SH-SY5Y (cell line): ENCODE data around the gene MED9.

Experiments
- GATA2 ChIP-seq: IDR thresholded peaks from 2 replicates; pipeline ENCODE4 v1.6.1; 2011; ENCODE audit warnings: mild to moderate bottlenecking, low read depth, low read length
- GATA3 ChIP-seq: IDR thresholded peaks from 2 replicates; pipeline ENCODE4 v1.6.1; 2011; ENCODE audit warnings: low read depth, mild to moderate bottlenecking, low read length, moderate library complexity

MED9 gene

GRCh38 chr17:17446666-17447155 is 30.1 kb upstream of the MED9 start:
- TF ChIP-seq GATA3 (no peak), GATA2 (no peak)

- TF ChIP-seq GATA2 (no peak), GATA3 (no peak)
Measured at GRCh38 chr17:17447264-17447663, 29.5 kb upstream of the MED9 start.

- no peak for TF ChIP-seq GATA3
- TF ChIP-seq GATA2 = no peak
Measured at GRCh38 chr17:17448076-17448475, 28.7 kb upstream of the MED9 start.

DNA sequence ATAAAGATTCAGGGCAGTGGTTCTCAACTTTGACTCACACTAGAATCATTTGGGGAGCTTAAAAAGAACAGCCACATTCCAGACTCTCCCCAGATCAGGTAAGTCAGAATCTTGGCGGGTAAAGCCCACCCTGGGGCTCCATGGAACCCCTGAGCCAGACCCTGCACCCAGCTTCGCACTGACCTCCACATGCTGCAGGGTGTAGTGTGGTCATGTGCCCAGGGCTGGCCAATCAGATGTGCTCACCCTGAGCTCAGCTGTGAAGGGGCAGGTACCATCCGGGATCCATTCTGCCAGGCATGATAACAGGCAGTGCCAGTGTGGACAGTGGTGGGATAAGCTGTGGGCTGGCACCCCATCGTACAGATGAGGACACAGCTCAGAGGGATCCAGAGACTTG is 28.1 kb upstream of the MED9 start:
- no peak for TF ChIP-seq GATA2
- TF ChIP-seq GATA3 = no peak

GRCh38 chr17:17453088-17453487 is 23.7 kb upstream of the MED9 start:
- TF ChIP-seq GATA2 (no peak), GATA3 (no peak)

GRCh38 chr17:17454276-17454675 is 22.5 kb upstream of the MED9 start:
- TF ChIP-seq GATA3 (no peak), GATA2 (no peak)

DNA sequence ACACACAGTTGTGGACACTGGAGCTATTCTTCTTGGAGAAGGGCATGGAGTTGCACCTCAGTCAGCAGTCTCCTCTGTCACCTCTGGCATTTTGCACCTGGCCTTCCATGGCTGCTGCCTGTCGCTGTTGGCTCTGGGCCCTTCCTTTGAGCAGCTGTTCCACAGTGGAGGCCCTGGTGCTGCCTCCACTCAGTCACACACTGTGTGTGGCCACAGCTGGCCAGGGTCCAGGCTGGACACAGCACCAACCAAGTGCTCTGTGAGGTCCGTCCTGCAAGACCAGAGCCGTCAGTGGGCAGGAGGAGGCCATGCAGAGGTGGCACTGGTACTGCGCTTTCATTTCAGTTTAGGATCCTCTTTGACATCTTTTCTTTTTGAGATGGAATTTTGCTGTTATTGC is 21.6 kb upstream of the MED9 start:
- TF ChIP-seq GATA2 = no peak
- no peak for TF ChIP-seq GATA3

GRCh38 chr17:17456251-17456650 is 20.5 kb upstream of the MED9 start:
- no peak for TF ChIP-seq GATA3
- no peak for TF ChIP-seq GATA2

DNA sequence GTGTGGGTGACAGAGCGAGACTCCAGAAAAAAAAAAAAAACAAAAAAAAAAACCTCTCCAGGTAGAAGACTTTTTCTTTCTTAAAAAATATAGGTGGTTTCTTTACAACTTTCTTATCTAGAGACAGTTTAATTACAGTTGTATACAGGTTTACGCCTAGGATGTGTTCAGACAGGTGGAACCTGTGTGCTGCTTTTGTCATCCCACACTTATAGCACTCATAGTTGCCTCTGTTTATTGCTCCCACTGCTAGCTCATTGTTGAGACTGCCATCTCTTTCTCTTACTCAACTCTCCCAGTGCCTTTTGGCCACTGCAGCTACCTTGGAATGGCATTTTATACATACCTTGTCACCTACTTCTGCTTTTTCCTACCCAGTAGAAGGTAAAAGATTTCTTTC is 19.1 kb upstream of the MED9 start:
- TF ChIP-seq GATA3 (no peak), GATA2 (no peak)

- TF ChIP-seq GATA3 = no peak
- TF ChIP-seq GATA2 = no peak
Measured at GRCh38 chr17:17460038-17460437, 16.8 kb upstream of the MED9 start.

DNA sequence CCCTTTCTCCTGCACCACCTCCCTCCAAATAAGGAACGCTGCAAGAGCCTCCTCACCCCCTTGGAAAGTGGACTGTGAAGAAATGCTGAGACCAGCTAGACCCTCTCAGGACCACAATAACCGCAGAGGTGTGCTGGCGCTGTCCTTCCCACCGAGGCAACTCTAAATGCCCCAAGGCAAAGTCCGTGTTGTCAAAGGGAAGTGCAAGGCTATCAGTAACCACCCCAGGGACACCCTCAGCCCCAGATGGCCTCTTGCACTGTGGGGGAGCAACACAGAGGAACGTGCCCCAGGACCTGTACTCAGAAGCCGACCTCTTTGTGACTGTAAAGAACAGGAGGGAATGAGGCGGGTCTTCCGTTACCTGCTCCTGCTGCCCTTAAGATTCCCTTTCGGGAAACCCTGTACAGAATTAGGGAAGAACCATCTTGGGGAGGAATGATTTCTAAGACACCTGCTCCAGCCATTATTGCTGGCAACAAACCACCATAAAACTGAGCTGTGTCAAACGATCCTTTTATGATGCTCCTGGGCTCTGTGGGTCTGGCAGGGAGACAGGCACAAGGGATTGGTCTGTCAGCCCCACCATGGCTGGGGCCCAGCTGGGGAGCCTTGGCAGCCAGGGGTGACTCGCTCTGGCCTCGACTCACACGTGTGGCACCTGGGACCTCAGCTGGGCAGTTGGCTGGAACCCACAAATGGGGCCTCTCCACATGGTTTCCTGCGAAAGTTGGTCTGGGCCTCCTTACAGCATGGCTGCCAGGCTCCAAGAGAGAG is 14.6 kb upstream of the MED9 start:
- TF ChIP-seq GATA2 (no peak), GATA3 (no peak)

DNA sequence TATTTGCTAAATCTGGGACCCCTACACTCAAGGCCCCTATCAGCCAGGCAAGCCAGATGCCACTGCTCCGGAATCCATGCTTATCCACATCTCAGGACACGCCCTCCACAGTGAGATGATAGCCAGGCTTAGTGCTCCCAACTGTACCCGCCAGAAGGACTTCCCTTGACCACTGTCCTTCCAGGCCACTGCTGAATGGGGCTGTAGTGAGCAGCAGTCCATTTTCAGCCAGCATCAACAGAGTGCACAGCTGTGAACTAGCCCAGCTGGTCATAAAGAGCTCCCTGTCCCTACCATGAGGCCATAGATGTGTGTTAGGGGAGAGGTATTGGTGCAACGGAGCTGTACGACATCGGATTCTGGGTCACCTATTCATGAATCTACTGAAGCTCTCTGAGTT is 13.0 kb upstream of the MED9 start:
- TF ChIP-seq GATA2 (no peak), GATA3 (no peak)

DNA sequence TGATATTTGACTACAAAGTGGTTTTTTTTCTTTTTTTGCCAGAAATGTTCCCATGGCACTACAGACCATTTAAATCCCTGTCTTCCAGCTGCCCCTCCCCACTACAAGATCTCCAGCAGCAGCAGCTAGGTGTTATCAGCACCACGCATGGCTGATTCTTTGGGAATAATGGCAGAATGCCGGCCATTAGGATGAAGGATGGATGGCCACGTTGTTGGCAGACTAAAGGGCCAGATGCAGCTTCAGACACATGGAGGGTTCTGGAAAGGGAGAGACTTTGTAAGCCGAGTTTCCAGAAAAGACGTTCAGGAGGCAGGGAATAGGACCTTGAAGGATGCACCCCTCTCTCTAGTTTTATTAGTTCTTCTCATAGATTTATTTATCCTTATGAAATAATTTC is 10.3 kb upstream of the MED9 start:
- no peak for TF ChIP-seq GATA2
- no peak for TF ChIP-seq GATA3

GRCh38 chr17:17467016-17467415 is 9.8 kb upstream of the MED9 start:
- TF ChIP-seq GATA3 (no peak), GATA2 (no peak)

- no peak for TF ChIP-seq GATA2
- no peak for TF ChIP-seq GATA3
Measured at GRCh38 chr17:17467720-17468119, 9.1 kb upstream of the MED9 start.

DNA sequence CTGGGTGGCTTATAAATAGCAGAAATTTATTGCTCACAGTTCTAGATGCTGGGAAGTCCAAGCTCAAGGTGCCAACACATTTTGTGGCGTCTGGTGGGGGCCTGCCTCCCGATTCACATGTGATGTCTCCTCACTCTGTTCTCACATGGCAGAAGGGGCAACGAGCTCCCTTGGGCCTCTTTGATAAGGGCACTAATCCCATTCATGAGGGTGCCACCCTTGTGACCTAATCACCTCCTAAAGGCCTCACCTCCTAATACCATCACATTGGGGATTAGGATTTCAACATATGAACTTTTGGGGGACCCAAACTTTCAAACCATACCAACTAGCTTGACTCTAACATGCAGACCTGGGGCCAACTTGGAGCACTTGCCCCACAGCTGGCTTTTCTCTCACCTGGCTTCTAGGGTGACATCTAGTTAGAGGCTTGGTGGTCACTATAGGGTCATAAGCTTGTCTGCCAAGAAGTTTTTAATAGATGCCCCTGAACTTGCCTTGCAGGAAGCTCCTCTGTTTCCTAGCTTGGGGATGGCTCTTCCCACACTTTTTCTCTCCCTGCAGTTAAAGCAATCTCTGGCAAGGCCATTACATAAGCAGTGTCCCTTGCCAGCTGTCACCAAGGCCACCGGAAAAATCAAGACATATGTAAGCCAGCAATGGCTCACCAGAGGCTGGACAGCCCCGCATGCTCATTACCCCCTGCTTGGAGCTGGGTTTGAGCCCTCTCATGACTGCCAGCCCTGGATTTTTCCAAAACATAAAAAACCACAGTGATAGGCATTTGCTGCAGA is 8.4 kb upstream of the MED9 start:
- TF ChIP-seq GATA2 (no peak), GATA3 (no peak)
